ENCODE measurements around the gene AHNAK. TPM values are rescaled to one million over a fixed set of nuclear protein-coding genes. Genes with fewer than 3 reads are reported as not detected.
"Not testable (repeated sequence)": the region's sequence is repeated elsewhere in the genome, so short reads cannot be mapped to it uniquely, and the experiment has no call there.

The AHNAK gene
- total RNA-seq, 1 experiment from 2014 or later, result 345 TPM

DNA sequence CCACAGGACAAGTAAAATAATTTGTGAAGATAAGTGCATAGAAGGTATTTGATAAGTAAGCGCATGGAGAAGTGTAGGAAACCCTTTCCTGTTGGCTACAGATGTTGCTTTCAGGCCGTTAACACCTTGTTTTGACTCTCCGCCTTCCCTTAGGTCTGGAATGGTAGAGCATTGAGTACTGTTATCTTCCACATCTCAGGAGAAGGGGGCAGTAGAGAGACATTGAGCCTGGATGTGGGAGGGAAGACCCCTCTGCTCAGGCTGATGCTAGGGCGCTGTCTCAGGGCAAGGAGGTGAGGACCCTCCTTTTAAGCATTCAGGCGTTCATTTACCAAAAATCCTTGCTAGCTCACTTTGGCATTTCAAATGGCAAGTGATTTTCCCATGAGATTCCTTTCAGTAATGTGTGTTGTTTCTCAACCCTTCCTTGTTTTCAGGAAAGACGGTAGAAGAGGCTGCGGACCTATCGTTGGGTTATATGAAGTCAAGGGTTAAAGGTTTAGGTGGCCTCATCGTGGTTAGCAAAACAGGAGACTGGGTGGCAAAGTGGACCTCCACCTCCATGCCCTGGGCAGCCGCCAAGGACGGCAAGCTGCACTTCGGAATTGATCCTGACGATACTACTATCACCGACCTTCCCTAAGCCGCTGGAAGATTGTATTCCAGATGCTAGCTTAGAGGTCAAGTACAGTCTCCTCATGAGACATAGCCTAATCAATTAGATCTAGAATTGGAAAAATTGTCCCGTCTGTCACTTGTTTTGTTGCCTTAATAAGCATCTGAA lies 154.8 kb downstream of the AHNAK start:
- H3K27ac ChIP-seq, result no peak overlapping the region
- H3K4me1 ChIP-seq (replicated peaks), result peaks cover 5% of the 10 kb centered on the region
- H3K27me3 ChIP-seq (replicated peaks), result peaks cover 5% of the 10 kb centered on the region; the same call in 1 of the 2 replicates
- no peaks in the 10 kb centered on the region for H3K9me3 ChIP-seq (replicated peaks)
- H3K4me3 ChIP-seq, result no peak overlapping the region
- DNase-seq (ENCODE audit: low read depth in 1 of 2, low spot score in 2 of 2), result no peak
- no peaks in the 10 kb centered on the region for H3K36me3 ChIP-seq

- no peak for DNase-seq (ENCODE audit: low read depth in 1 of 2, low spot score in 2 of 2)
- Histone ChIP-seq H3K9me3 (replicated peaks) (no peaks in the 10 kb centered on the region), H3K4me1 (replicated peaks) (peaks cover 5% of the 10 kb centered on the region), H3K36me3 (no peaks in the 10 kb centered on the region), H3K27ac (no peak overlapping the region), H3K4me3 (no peak overlapping the region), H3K27me3 (replicated peaks) (peaks cover 5% of the 10 kb centered on the region; the same call in 1 of the 2 replicates)
Observed at GRCh38 chr11:62390722-62391121, 155.9 kb downstream of the AHNAK start.

DNA sequence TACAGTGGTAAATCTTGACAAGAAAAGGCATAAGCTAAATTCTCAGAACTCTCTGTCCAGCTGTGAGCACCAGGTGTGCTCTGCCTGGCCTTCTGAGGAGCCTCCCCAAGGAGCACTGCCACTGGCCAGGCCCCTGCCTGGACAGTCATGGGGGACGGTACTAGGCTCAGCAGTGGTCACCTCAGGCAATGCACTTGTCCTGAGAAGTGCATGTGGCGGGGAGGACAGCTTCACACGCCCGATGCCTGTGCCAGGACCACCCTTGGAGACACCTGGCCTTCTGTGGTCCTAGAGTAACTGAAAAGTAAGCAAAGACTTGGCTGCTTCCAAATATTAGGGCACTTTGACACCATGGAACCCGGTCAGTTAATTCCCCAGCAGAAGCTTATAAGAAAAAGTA lies 156.4 kb downstream of the AHNAK start:
- no peak overlapping the region for H3K27ac ChIP-seq
- H3K4me3 ChIP-seq, result no peak overlapping the region
- H3K9me3 ChIP-seq (replicated peaks), result no peaks in the 10 kb centered on the region
- peaks cover 5% of the 10 kb centered on the region; the same call in 1 of the 2 replicates for H3K27me3 ChIP-seq (replicated peaks)
- no peaks in the 10 kb centered on the region for H3K36me3 ChIP-seq
- no peak for DNase-seq (ENCODE audit: low read depth in 1 of 2, low spot score in 2 of 2)
- peaks cover 2% of the 10 kb centered on the region for H3K4me1 ChIP-seq (replicated peaks)

GRCh38 chr11:62388999-62389398 lies 157.6 kb downstream of the AHNAK start:
- H3K9me3 ChIP-seq (replicated peaks), result no peaks in the 10 kb centered on the region
- no peaks in the 10 kb centered on the region for H3K36me3 ChIP-seq
- peaks cover 5% of the 10 kb centered on the region; the same call in 1 of the 2 replicates for H3K27me3 ChIP-seq (replicated peaks)
- H3K27ac ChIP-seq, result no peak overlapping the region
- no peak for DNase-seq (ENCODE audit: low read depth in 1 of 2, low spot score in 2 of 2)
- no peaks in the 10 kb centered on the region for H3K4me1 ChIP-seq (replicated peaks)
- no peak overlapping the region for H3K4me3 ChIP-seq

DNA sequence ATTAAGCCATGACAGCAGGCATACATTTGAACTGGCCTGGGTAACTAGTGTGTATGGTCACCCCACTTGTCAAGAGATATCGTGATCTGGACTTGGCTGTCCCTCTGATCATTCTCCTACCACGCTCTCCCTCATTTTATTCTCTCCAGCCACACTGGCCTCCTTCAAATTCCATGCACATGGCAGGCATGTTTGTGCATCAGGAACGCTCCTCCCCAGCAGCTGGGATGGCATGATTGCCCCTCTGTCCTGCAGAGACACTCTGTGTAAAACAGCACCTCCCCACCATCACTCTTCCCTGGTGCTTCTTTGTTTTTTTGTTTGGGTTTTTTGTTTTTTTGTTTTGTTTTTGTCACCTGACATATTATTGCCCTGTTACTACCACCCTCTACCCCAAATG lies 159.2 kb downstream of the AHNAK start:
- Histone ChIP-seq H3K36me3 (no peaks in the 10 kb centered on the region), H3K4me3 (no peak overlapping the region), H3K9me3 (replicated peaks) (no peaks in the 10 kb centered on the region), H3K27me3 (replicated peaks) (peaks cover 5% of the 10 kb centered on the region; the same call in 1 of the 2 replicates), H3K27ac (no peak overlapping the region), H3K4me1 (replicated peaks) (no peaks in the 10 kb centered on the region)
- DNase-seq (ENCODE audit: low read depth in 1 of 2, low spot score in 2 of 2), result no peak

DNA sequence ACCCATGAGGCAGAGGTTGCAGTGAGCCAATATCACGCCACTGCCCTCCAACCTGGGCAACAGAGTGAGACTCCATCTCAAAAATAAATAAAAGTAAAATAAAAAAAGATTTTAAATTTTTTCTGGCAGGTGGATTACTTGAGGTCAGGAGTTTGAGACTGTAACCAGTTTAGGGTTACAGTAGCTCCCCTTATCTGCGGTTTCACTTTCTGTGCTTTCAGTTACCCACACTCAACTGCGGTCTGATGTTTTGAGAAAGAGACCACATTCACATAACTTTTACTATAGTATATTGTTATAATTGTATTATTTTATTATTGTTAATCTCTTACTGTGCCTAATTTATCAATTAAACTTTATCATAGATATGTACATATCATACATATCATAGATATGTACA lies 160.5 kb downstream of the AHNAK start:
- H3K4me3 ChIP-seq; H3K27ac ChIP-seq; H3K4me1 ChIP-seq (replicated peaks); H3K9me3 ChIP-seq (replicated peaks); DNase-seq (ENCODE audit: low read depth in 1 of 2, low spot score in 2 of 2); H3K36me3 ChIP-seq; H3K27me3 ChIP-seq (replicated peaks): not testable (repeated sequence)

DNA sequence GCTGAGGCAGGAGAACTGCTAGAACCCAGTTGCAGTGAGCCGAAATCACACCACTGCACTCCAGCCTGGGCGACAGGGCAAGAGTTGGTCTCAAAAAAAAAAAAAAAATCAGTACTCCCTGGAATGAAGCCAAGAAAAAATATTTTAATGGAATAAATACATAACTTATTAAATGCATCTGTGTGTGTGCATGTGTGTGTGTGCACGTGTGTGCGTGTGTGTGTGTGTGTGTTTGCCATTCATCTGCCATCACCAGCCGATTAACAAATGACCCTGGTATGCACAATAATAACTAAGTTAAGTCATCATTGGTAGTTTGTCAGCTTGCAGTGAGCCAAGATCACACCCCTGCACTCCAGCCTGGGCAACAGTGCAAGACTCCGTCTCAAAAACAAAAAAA lies 162.8 kb downstream of the AHNAK start:
- DNase-seq (ENCODE audit: low read depth in 1 of 2, low spot score in 2 of 2), result no peak
- Histone ChIP-seq H3K4me1 (replicated peaks) (no peaks in the 10 kb centered on the region), H3K27me3 (replicated peaks) (peaks cover 2% of the 10 kb centered on the region; the same call in 1 of the 2 replicates), H3K9me3 (replicated peaks) (no peaks in the 10 kb centered on the region), H3K4me3 (no peak overlapping the region), H3K36me3 (no peaks in the 10 kb centered on the region), H3K27ac (no peak overlapping the region)

Other genes with a start within 250 kb of the AHNAK start
- gene SCGB1D4, start 247.7 kb downstream of the AHNAK start, total RNA-seq (2014; rRNA removed; shearing (Covaris generic)), result not detected in 2 replicates
- gene ASRGL1, start 209.4 kb downstream of the AHNAK start, total RNA-seq (2014; rRNA removed; shearing (Covaris generic)), result 0.81 and 4.8 TPM in 2 replicates
- not detected in 2 replicates for gene SCGB1A1, start 127.8 kb downstream of the AHNAK start, total RNA-seq (2014; rRNA removed; shearing (Covaris generic))
- gene EEF1G, start 27.1 kb upstream of the AHNAK start, total RNA-seq (2014; rRNA removed; shearing (Covaris generic)), result 1,705 and 1,743 TPM in 2 replicates
- 8.5 and 10.1 TPM in 2 replicates for gene TUT1, start 44.7 kb upstream of the AHNAK start, total RNA-seq (2014; rRNA removed; shearing (Covaris generic))
- gene MTA2, start 55.1 kb upstream of the AHNAK start, total RNA-seq (2014; rRNA removed; shearing (Covaris generic)), result 128 and 214 TPM in 2 replicates
- 19.8 and 28.1 TPM in 2 replicates for gene EML3, start 66.0 kb upstream of the AHNAK start, total RNA-seq (2014; rRNA removed; shearing (Covaris generic))
- 3.1 and 10.4 TPM in 2 replicates for gene ROM1, start 66.5 kb upstream of the AHNAK start, total RNA-seq (2014; rRNA removed; shearing (Covaris generic))
- 82.5 and 145 TPM in 2 replicates for gene B3GAT3, start 75.2 kb upstream of the AHNAK start, total RNA-seq (2014; rRNA removed; shearing (Covaris generic))
- gene GANAB, start 99.8 kb upstream of the AHNAK start, total RNA-seq (2014; rRNA removed; shearing (Covaris generic)), result 356 and 500 TPM in 2 replicates
- gene INTS5, start 106.5 kb upstream of the AHNAK start, total RNA-seq (2014; rRNA removed; shearing (Covaris generic)), result 26.6 and 26.8 TPM in 2 replicates
- gene C11orf98, start 118.4 kb upstream of the AHNAK start, total RNA-seq (2014; rRNA removed; shearing (Covaris generic)), result 103 and 121 TPM in 2 replicates
- 9.8 and 15.7 TPM in 2 replicates for gene CSKMT, start 118.5 kb upstream of the AHNAK start, total RNA-seq (2014; rRNA removed; shearing (Covaris generic))
- gene UQCC3, start 124.9 kb upstream of the AHNAK start, total RNA-seq (2014; rRNA removed; shearing (Covaris generic)), result 14.9 and 30.6 TPM in 2 replicates
- 2.1 and 10.1 TPM in 2 replicates for gene LBHD1, start 125.5 kb upstream of the AHNAK start, total RNA-seq (2014; rRNA removed; shearing (Covaris generic))
- 162 and 208 TPM in 2 replicates for gene UBXN1, start 132.3 kb upstream of the AHNAK start, total RNA-seq (2014; rRNA removed; shearing (Covaris generic))
- 0.55 and 0.85 TPM in 2 replicates for gene LRRN4CL, start 142.7 kb upstream of the AHNAK start, total RNA-seq (2014; rRNA removed; shearing (Covaris generic))
- 51.4 and 138 TPM in 2 replicates for gene BSCL2, start 160.6 kb upstream of the AHNAK start, total RNA-seq (2014; rRNA removed; shearing (Covaris generic))
- gene GNG3, start 160.9 kb upstream of the AHNAK start, total RNA-seq (2014; rRNA removed; shearing (Covaris generic)), result not detected in 2 replicates
- gene HNRNPUL2, start 180.7 kb upstream of the AHNAK start, total RNA-seq (2014; rRNA removed; shearing (Covaris generic)), result 9.8 and 18.6 TPM in 2 replicates
- gene TTC9C, start 181.7 kb upstream of the AHNAK start, total RNA-seq (2014; rRNA removed; shearing (Covaris generic)), result 47.6 and 51.3 TPM in 2 replicates
- 8.3 and 10.8 TPM in 2 replicates for gene ZBTB3, start 207.4 kb upstream of the AHNAK start, total RNA-seq (2014; rRNA removed; shearing (Covaris generic))
- 224 and 259 TPM in 2 replicates for gene POLR2G, start 214.8 kb upstream of the AHNAK start, total RNA-seq (2014; rRNA removed; shearing (Covaris generic))
- 19.7 and 28.9 TPM in 2 replicates for gene TAF6L, start 224.6 kb upstream of the AHNAK start, total RNA-seq (2014; rRNA removed; shearing (Covaris generic))
- 92.8 and 131 TPM in 2 replicates for gene TMEM179B, start 240.6 kb upstream of the AHNAK start, total RNA-seq (2014; rRNA removed; shearing (Covaris generic))
- 39.7 and 42.4 TPM in 2 replicates for gene TMEM223, start 245.2 kb upstream of the AHNAK start, total RNA-seq (2014; rRNA removed; shearing (Covaris generic))